Hepatocyte (in vitro differentiated cells): ENCODE measurements around the gene ACP1. TPM values are rescaled to one million over a fixed set of nuclear protein-coding genes. Genes with fewer than 3 reads are reported as not detected.

Experiments
- DNase-seq: peaks from one replicate; pipeline ENCODE4 v3.0.0-alpha.2; 2016; ENCODE audit warnings: low spot score
- H2AFZ ChIP-seq: fragments of 200-600 bp; sonication (generic); 2 replicates; pipeline ENCODE4 v1.6.0; 2016; ENCODE audit warnings: antibody characterized with exemption, mild to moderate bottlenecking
- H3K27ac ChIP-seq: fragments of 200-600 bp; sonication (generic); 2 replicates; pipeline ENCODE4 v1.5.1; 2016; ENCODE audit warnings: mild to moderate bottlenecking
- H3K27me3 ChIP-seq: fragments of 200-600 bp; sonication (generic); 2 replicates; pipeline ENCODE4 v1.6.1; 2016
- H3K36me3 ChIP-seq: fragments of 200-600 bp; sonication (generic); replicated peaks from 2 replicates; pipeline ENCODE4 v1.5.1; 2016; ENCODE audit warnings: low read depth; ENCODE audit not compliant: insufficient read depth
- H3K4me1 ChIP-seq: fragments of 200-600 bp; sonication (generic); 2 replicates; pipeline ENCODE4 v1.5.1; 2016; ENCODE audit warnings: mild to moderate bottlenecking, moderate library complexity; ENCODE audit not compliant: insufficient read depth
- H3K4me2 ChIP-seq: fragments of 200-600 bp; sonication (generic); 2 replicates; pipeline ENCODE4 v1.6.0; 2016
- H3K4me3 ChIP-seq: fragments of 200-600 bp; sonication (generic); 2 replicates; pipeline ENCODE4 v1.5.1; 2016; ENCODE audit warnings: mild to moderate bottlenecking
- H3K79me2 ChIP-seq: fragments of 200-600 bp; sonication (generic); 2 replicates; pipeline ENCODE4 v1.6.0; 2017; ENCODE audit warnings: mild to moderate bottlenecking
- H3K9me2 ChIP-seq: fragments of 200-600 bp; sonication (generic); replicated peaks from 2 replicates; pipeline ENCODE4 v1.6.0; 2017; ENCODE audit warnings: mild to moderate bottlenecking; ENCODE audit not compliant: insufficient read depth
- H3K9me3 ChIP-seq: fragments of 200-600 bp; sonication (generic); 2 replicates; pipeline ENCODE4 v1.5.1; 2016; ENCODE audit warnings: low read depth, mild to moderate bottlenecking
- H4K20me1 ChIP-seq: fragments of 200-600 bp; sonication (generic); 2 replicates; pipeline ENCODE4 v1.6.0; 2016; ENCODE audit warnings: mild to moderate bottlenecking; ENCODE audit not compliant: insufficient read depth, poor library complexity, severe bottlenecking
- EZH2 ChIP-seq: fragments of 200-600 bp; sonication (generic); IDR thresholded peaks from 2 replicates; pipeline ENCODE4 v1.6.1; 2016; ENCODE audit warnings: antibody characterized with exemption, mild to moderate bottlenecking, borderline replicate concordance
- EZH2phosphoT487 ChIP-seq: fragments of 200-600 bp; sonication (generic); IDR thresholded peaks from one replicate; pipeline ENCODE4 v1.6.1; 2018; ENCODE audit warnings: antibody characterized with exemption, mild to moderate bottlenecking, low read depth, moderate library complexity; ENCODE audit not compliant: unreplicated experiment, severe bottlenecking
- WGBS: methylation state at CpG from one replicate; pipeline ENCODE4 v1.1.6; 2016; ENCODE audit warnings: low lambda C conversion rate; ENCODE audit errors: missing lambda C conversion rate; 5-methylcytosine and 5-hydroxymethylcytosine counted together
- polyA plus RNA-seq: library from polyadenylated mRNA; unstranded; fragments of >200 nt; fragmentation: Nextera tagmentation; extraction: Ambion mirVana; gene quantifications from 2 replicates; pipeline ENCODE4 v1.2.1, GENCODE V29; 2016
- total RNA-seq: library from RNA; depleted of rRNA; stranded (reverse); fragments of >200 nt; gene quantifications from 2 replicates; pipeline ENCODE4 v1.2.3, GENCODE V29; 2014
- TF ChIP-seq, protein P1 (sequence below): fragments of 200-600 bp; sonication (generic); IDR thresholded peaks from 2 replicates; pipeline ENCODE4 v1.5.1; 2016; ENCODE audit warnings: antibody characterized with exemption, mild to moderate bottlenecking; ENCODE audit not compliant: poor library complexity

Gene ACP1
- total RNA-seq (175 and 203 TPM in 2 replicates), polyA plus RNA-seq (193 and 194 TPM in 2 replicates)

- 2% methylated on average over 55 of the region's 73 CpGs for WGBS
- peaks cover 80% of the 10 kb centered on the region for H3K79me2 ChIP-seq
- H2AFZ ChIP-seq = peak within 1 kb of the TSS; percentile 90
- TF ChIP-seq, protein P1, sequence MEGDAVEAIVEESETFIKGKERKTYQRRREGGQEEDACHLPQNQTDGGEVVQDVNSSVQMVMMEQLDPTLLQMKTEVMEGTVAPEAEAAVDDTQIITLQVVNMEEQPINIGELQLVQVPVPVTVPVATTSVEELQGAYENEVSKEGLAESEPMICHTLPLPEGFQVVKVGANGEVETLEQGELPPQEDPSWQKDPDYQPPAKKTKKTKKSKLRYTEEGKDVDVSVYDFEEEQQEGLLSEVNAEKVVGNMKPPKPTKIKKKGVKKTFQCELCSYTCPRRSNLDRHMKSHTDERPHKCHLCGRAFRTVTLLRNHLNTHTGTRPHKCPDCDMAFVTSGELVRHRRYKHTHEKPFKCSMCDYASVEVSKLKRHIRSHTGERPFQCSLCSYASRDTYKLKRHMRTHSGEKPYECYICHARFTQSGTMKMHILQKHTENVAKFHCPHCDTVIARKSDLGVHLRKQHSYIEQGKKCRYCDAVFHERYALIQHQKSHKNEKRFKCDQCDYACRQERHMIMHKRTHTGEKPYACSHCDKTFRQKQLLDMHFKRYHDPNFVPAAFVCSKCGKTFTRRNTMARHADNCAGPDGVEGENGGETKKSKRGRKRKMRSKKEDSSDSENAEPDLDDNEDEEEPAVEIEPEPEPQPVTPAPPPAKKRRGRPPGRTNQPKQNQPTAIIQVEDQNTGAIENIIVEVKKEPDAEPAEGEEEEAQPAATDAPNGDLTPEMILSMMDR = peak; percentile 17
- no peak for TF ChIP-seq EZH2phosphoT487
- no peaks in the 10 kb centered on the region for H3K36me3 ChIP-seq
- peak; percentile 99 for DNase-seq
- H3K4me2 ChIP-seq = peak within 1 kb of the TSS; percentile 97
- H3K27me3 ChIP-seq = no peaks in the 10 kb centered on the region
- H3K9me3 ChIP-seq = no peaks in the 10 kb centered on the region
- H3K4me1 ChIP-seq = peaks cover 27% of the 10 kb centered on the region
- peaks cover 41% of the 10 kb centered on the region for H4K20me1 ChIP-seq
- H3K4me3 ChIP-seq = peak within 1 kb of the TSS; percentile 71
- no peaks in the 10 kb centered on the region for H3K9me2 ChIP-seq
- peak within 1 kb of the TSS; percentile 99 for H3K27ac ChIP-seq
Measured at GRCh38 chr2:264493-265468, at the start of gene ACP1. Gene ACP1 (plus strand): TSS chr2:264947. CDS start chr2:264965, 18 bp downstream.

- H3K4me1 ChIP-seq = no peaks in the 10 kb centered on the region
- H3K4me2 ChIP-seq = no peak overlapping the region
- WGBS = 89% methylated on average over 3 of the region's 3 CpGs
- no peak for DNase-seq
- TF ChIP-seq EZH2phosphoT487 = no peak
- no peak for TF ChIP-seq EZH2
- no peaks in the 10 kb centered on the region for H4K20me1 ChIP-seq
- no peaks in the 10 kb centered on the region for H3K36me3 ChIP-seq
- no peaks in the 10 kb centered on the region for H3K9me2 ChIP-seq
- no peak overlapping the region for H2AFZ ChIP-seq
- no peaks in the 10 kb centered on the region for H3K9me3 ChIP-seq
- no peaks in the 10 kb centered on the region for H3K27me3 ChIP-seq
- H3K79me2 ChIP-seq = no peaks in the 10 kb centered on the region
- no peak overlapping the region for H3K4me3 ChIP-seq
- no peak overlapping the region for H3K27ac ChIP-seq
Measured at GRCh38 chr2:216068-216467, 48.7 kb upstream of the ACP1 start.

DNA sequence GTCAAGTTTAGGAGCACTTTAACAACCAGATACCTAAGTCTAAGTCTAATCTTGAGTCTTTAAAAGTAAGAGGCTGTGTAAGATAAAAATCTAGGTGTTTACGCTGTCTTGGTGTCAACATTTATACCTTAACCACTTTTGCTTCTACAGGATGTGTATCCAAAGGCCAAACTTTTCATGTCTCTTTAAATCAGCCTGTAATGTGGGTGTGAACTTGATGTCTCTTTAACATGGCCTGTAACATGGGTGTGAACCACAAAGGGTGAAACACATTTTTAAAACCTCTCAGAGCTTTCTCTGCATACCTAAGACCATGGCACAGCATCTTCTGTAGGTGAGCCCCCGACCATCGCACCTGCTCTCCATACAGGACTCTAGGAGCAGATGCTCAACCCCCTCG, 41.3 kb upstream of the ACP1 start:
- 91% methylated on average over 4 of the region's 4 CpGs for WGBS
- H2AFZ ChIP-seq = no peak overlapping the region
- no peaks in the 10 kb centered on the region for H4K20me1 ChIP-seq
- TF ChIP-seq, protein P1 = no peak
- no peak for TF ChIP-seq EZH2phosphoT487
- no peak for TF ChIP-seq EZH2
- no peaks in the 10 kb centered on the region for H3K36me3 ChIP-seq
- H3K4me2 ChIP-seq = no peak overlapping the region
- no peak overlapping the region for H3K27ac ChIP-seq
- no peak overlapping the region for H3K4me3 ChIP-seq
- no peaks in the 10 kb centered on the region for H3K79me2 ChIP-seq
- H3K27me3 ChIP-seq = no peaks in the 10 kb centered on the region
- no peaks in the 10 kb centered on the region for H3K9me2 ChIP-seq
- DNase-seq = no peak
- no peaks in the 10 kb centered on the region for H3K4me1 ChIP-seq
- H3K9me3 ChIP-seq = no peaks in the 10 kb centered on the region

GRCh38 chr2:223971-224760, 40.6 kb upstream of the ACP1 start:
- Histone ChIP-seq H3K4me2 (no peak overlapping the region), H3K79me2 (no peaks in the 10 kb centered on the region), H4K20me1 (no peaks in the 10 kb centered on the region), H3K4me1 (no peaks in the 10 kb centered on the region), H3K27ac (no peak overlapping the region), H3K27me3 (no peaks in the 10 kb centered on the region), H3K9me3 (no peaks in the 10 kb centered on the region), H3K4me3 (no peak overlapping the region), H2AFZ (no peak overlapping the region), H3K36me3 (no peaks in the 10 kb centered on the region), H3K9me2 (no peaks in the 10 kb centered on the region)
- 77% methylated on average over 6 of the region's 6 CpGs for WGBS
- no peak for DNase-seq
- TF ChIP-seq, protein P1 = no peak
- TF ChIP-seq EZH2phosphoT487 = no peak
- no peak for TF ChIP-seq EZH2
